ENCODE results near the gene CARM1. TPM values are rescaled to one million over a fixed set of nuclear protein-coding genes. Genes with fewer than 3 reads are reported as not detected.
"Not testable (repeated sequence)": the region's sequence is repeated elsewhere in the genome, so short reads cannot be mapped to it uniquely, and the experiment has no call there.

The CARM1 gene
- total and polyA plus RNA-seq, 2 donors (not counting 1 experiment from before 2014, with no cell fraction given), result 24.8 to 41.9 TPM

- Histone ChIP-seq H3K36me3 (ENCODE audit: control insufficient read depth, insufficient read depth, low read length) (no peaks in the 10 kb centered on the region), H3K79me2 (ENCODE audit: control insufficient read depth, insufficient read depth, low read length) (peaks cover 51% of the 10 kb centered on the region), H3K4me1 (ENCODE audit: control insufficient read depth, extremely low read depth, insufficient read depth, low read length) (peaks cover 5% of the 10 kb centered on the region)
These were observed 2.7 kb downstream of the CARM1 start for GRCh38 chr19:10874024-10874423.

DNA sequence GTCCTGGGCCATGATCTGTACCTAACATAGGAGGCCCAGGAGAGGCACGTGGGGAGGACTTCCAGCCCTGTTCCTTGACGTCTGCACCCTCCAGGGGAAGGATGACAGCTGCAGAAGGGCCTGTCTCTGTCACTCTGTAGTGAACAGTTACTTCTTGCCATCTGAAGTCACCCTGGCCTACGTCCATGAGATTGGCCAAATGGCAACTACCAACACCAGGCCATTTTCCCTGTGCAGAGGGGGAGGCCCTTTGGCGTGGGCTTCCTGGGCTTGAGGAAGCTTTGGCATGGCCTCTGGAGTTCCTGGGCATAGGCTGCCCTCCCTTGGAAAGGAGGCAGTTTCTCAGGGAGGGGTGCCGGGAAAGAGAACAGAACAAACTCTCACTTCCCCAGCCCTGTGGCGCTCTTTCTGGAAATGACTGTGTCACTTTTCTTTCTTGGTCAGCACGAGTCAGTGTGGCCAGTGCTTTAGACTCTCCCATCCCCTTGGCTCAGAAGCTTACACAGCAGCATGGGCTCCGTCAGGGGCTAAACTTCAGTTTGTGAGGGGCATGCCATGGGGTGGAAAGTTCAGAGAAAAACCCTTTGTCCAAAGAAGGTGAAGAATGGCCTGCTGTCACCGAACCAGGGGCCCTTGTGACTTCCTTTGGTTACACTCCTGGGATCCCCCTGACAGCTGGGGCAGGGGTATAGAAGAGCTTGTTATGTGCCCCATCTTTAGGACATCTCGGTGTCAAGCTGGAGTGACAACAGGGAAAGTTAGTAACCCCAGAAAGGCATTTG lies 5.3 kb downstream of the CARM1 start:
- H3K4me1 ChIP-seq (ENCODE audit: control insufficient read depth, extremely low read depth, insufficient read depth, low read length), result peaks cover 5% of the 10 kb centered on the region
- no peaks in the 10 kb centered on the region for H3K27me3 ChIP-seq (ENCODE audit: control insufficient read depth, insufficient read depth, low read length)
- DNase-seq (ENCODE audit: low read depth in 2 of 2), result no peak
- TF ChIP-seq CTCF (conservative IDR thresholded peaks at IDR 0.05 in 1 of 2, IDR thresholded peaks at IDR 0.05 in 1 of 2; ENCODE audit: low read depth in 1 of 2, low read length in 2 of 2), result no peak
- TF ChIP-seq EZH2 (IDR thresholded peaks at IDR 0.05; ENCODE audit: low read length, missing control alignments), result no peak
- no peak overlapping the region for H3K27ac ChIP-seq (ENCODE audit: insufficient read depth, low read length)
- no peak overlapping the region for H3K4me3 ChIP-seq (replicated peaks in 1 of 4; ENCODE audit: control extremely low read depth in 1 of 4, insufficient read depth in 1 of 4, low read depth in 3 of 4, low read length in 4 of 4)
- no peaks in the 10 kb centered on the region for H4K20me1 ChIP-seq (ENCODE audit: control insufficient read depth, extremely low read depth, insufficient read depth, low read length)
- H3K9me3 ChIP-seq (ENCODE audit: control insufficient read depth, insufficient read depth, low read depth, low read length), result no peaks in the 10 kb centered on the region
- no peaks in the 10 kb centered on the region for H3K36me3 ChIP-seq (ENCODE audit: control insufficient read depth, insufficient read depth, low read length)
- H3K9ac ChIP-seq (ENCODE audit: insufficient read depth, low read length), result no peak overlapping the region
- peaks cover 72% of the 10 kb centered on the region for H3K79me2 ChIP-seq (ENCODE audit: control insufficient read depth, insufficient read depth, low read length)
- no peak overlapping the region for H3K4me2 ChIP-seq (ENCODE audit: extremely low read depth, insufficient read depth, low read length)
- no peak overlapping the region for H2AFZ ChIP-seq (ENCODE audit: low read length)

More at GRCh38 chr19:10874024-10874423, 2.7 kb downstream of the CARM1 start:
- H3K9ac ChIP-seq (ENCODE audit: insufficient read depth, low read length), result no peak overlapping the region
- H2AFZ ChIP-seq (ENCODE audit: low read length), result no peak overlapping the region
- H3K27ac ChIP-seq (ENCODE audit: insufficient read depth, low read length), result no peak overlapping the region
- no peaks in the 10 kb centered on the region for H3K27me3 ChIP-seq (ENCODE audit: control insufficient read depth, insufficient read depth, low read length)
- no peak overlapping the region for H3K4me3 ChIP-seq (replicated peaks in 1 of 4; ENCODE audit: control extremely low read depth in 1 of 4, insufficient read depth in 1 of 4, low read depth in 3 of 4, low read length in 4 of 4)
- no peak for DNase-seq (ENCODE audit: low read depth in 2 of 2)
- no peaks in the 10 kb centered on the region for H3K9me3 ChIP-seq (ENCODE audit: control insufficient read depth, insufficient read depth, low read depth, low read length)
- H3K4me2 ChIP-seq (ENCODE audit: extremely low read depth, insufficient read depth, low read length), result no peak overlapping the region
- no peaks in the 10 kb centered on the region for H4K20me1 ChIP-seq (ENCODE audit: control insufficient read depth, extremely low read depth, insufficient read depth, low read length)
- TF ChIP-seq CTCF (conservative IDR thresholded peaks at IDR 0.05 in 1 of 2, IDR thresholded peaks at IDR 0.05 in 1 of 2; ENCODE audit: low read depth in 1 of 2, low read length in 2 of 2) (no peak), EZH2 (IDR thresholded peaks at IDR 0.05; ENCODE audit: low read length, missing control alignments) (no peak)

- not testable (repeated sequence) for H3K36me3 ChIP-seq (ENCODE audit: control insufficient read depth, insufficient read depth, low read length); H3K9ac ChIP-seq (ENCODE audit: insufficient read depth, low read length); H3K27me3 ChIP-seq (ENCODE audit: control insufficient read depth, insufficient read depth, low read length); DNase-seq (ENCODE audit: low read depth in 2 of 2); H4K20me1 ChIP-seq (ENCODE audit: control insufficient read depth, extremely low read depth, insufficient read depth, low read length); H2AFZ ChIP-seq (ENCODE audit: low read length); H3K27ac ChIP-seq (ENCODE audit: insufficient read depth, low read length); H3K4me1 ChIP-seq (ENCODE audit: control insufficient read depth, extremely low read depth, insufficient read depth, low read length); H3K4me3 ChIP-seq (replicated peaks in 1 of 4; ENCODE audit: control extremely low read depth in 1 of 4, insufficient read depth in 1 of 4, low read depth in 3 of 4, low read length in 4 of 4); H3K9me3 ChIP-seq (ENCODE audit: control insufficient read depth, insufficient read depth, low read depth, low read length)
- Histone ChIP-seq H3K79me2 (ENCODE audit: control insufficient read depth, insufficient read depth, low read length) (peaks cover 71% of the 10 kb centered on the region), H3K4me2 (ENCODE audit: extremely low read depth, insufficient read depth, low read length) (peak overlapping the region; percentile 59)
These were observed 6.3 kb downstream of the CARM1 start for GRCh38 chr19:10877608-10878007.
